GM21723 (cell line): ENCODE data around the gene TF.

Experiments
- ATAC-seq: cut with Tn5 transposase; IDR thresholded peaks from one replicate; pipeline ENCODE4 v1.9.1; 2021; ENCODE audit warnings: mild to moderate bottlenecking, moderate library complexity; ENCODE audit not compliant: unreplicated experiment

TF gene

GRCh38 chr3:133746712-133747066 is 496 bp downstream of the TF start:
- no peak for ATAC-seq

- no peak for ATAC-seq
Observed at GRCh38 chr3:133747373-133747772, 1.2 kb downstream of the TF start.

- ATAC-seq: no peak
Observed at GRCh38 chr3:133747907-133748639, 1.9 kb downstream of the TF start.

- no peak for ATAC-seq
Observed at GRCh38 chr3:133749427-133750258, 3.5 kb downstream of the TF start.

GRCh38 chr3:133750259-133750656 is 4.1 kb downstream of the TF start:
- ATAC-seq: no peak

GRCh38 chr3:133753107-133753778 is 7.0 kb downstream of the TF start:
- no peak for ATAC-seq

GRCh38 chr3:133753779-133754164 is 7.6 kb downstream of the TF start:
- ATAC-seq: no peak

GRCh38 chr3:133754455-133754854 is 8.3 kb downstream of the TF start:
- ATAC-seq: no peak

GRCh38 chr3:133754973-133755828 is 9.0 kb downstream of the TF start:
- ATAC-seq: no peak

GRCh38 chr3:133756716-133757694 is 10.8 kb downstream of the TF start:
- no peak for ATAC-seq

GRCh38 chr3:133757701-133758567 is 11.7 kb downstream of the TF start:
- ATAC-seq: no peak

GRCh38 chr3:133758568-133758928 is 12.4 kb downstream of the TF start:
- ATAC-seq: no peak

- no peak for ATAC-seq
Observed at GRCh38 chr3:133758964-133759739, 13.0 kb downstream of the TF start.

GRCh38 chr3:133759740-133760305 is 13.6 kb downstream of the TF start:
- no peak for ATAC-seq

GRCh38 chr3:133760916-133761315 is 14.7 kb downstream of the TF start:
- no peak for ATAC-seq

GRCh38 chr3:133761605-133762484 is 15.7 kb downstream of the TF start:
- no peak for ATAC-seq

- ATAC-seq: no peak
Observed at GRCh38 chr3:133762539-133762938, 16.3 kb downstream of the TF start.
